Epithelial cell of esophagus (primary cell): ENCODE measurements around the gene GRIK3.

Experiments used
- DNase-seq: peaks from one replicate; pipeline ENCODE4 v3.0.0; 2010; ENCODE audit warnings: low read depth
- H3K4me3 ChIP-seq: 2 replicates; pipeline ENCODE4 v1.5.1; 2011; ENCODE audit warnings: mild to moderate bottlenecking, low read length, control low read depth
- TF ChIP-seq, protein P1 (sequence below): IDR thresholded peaks from 2 replicates; pipeline ENCODE4 v1.5.1; 2011; ENCODE audit warnings: low read depth, mild to moderate bottlenecking, low read length, control low read depth, inconsistent platforms; ENCODE audit not compliant: insufficient read depth; ENCODE audit errors: missing control alignments

The GRIK3 gene

DNA sequence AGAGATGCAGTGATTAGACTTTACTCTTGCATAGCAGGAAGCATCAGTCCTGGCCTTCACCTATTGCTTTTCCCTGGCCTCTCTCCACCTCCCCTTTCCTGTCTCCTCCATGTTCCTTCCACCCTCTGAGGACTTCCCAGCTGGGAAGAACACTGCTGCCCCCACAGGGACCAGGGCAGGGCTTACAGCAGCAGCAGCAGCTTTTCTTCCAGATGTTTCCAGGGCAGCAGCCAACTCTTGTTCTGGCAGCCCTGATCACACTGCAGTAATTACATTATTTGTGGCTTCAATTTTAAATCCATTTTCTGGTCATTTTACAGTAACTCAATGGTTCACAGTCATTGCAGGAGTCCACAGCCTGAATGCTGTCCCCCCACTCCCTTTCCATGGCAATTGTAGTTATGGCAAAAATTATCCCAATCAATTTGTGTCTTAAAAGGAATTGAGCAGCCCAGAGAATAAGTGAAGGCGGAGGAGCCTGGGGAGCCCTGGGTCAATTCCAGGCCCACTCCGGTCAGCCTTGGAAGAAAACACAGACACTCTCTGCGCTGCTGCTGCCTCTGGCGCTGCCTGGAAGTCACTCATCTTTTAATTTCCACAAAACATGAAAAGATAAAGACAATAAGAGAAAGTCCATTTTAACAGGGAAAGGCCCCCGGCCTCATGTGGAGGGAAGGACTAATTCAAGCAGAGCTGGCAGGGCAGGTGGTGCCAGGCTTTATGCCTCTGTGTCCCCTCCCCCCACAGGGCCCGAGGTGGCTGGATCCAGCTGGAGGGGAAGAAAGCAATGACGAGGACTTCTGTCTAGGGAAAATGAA is 148.6 kb downstream of the GRIK3 start:
- DNase-seq = no peak
- no peak overlapping the region for H3K4me3 ChIP-seq
- TF ChIP-seq, protein P1, sequence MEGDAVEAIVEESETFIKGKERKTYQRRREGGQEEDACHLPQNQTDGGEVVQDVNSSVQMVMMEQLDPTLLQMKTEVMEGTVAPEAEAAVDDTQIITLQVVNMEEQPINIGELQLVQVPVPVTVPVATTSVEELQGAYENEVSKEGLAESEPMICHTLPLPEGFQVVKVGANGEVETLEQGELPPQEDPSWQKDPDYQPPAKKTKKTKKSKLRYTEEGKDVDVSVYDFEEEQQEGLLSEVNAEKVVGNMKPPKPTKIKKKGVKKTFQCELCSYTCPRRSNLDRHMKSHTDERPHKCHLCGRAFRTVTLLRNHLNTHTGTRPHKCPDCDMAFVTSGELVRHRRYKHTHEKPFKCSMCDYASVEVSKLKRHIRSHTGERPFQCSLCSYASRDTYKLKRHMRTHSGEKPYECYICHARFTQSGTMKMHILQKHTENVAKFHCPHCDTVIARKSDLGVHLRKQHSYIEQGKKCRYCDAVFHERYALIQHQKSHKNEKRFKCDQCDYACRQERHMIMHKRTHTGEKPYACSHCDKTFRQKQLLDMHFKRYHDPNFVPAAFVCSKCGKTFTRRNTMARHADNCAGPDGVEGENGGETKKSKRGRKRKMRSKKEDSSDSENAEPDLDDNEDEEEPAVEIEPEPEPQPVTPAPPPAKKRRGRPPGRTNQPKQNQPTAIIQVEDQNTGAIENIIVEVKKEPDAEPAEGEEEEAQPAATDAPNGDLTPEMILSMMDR = no peak

DNA sequence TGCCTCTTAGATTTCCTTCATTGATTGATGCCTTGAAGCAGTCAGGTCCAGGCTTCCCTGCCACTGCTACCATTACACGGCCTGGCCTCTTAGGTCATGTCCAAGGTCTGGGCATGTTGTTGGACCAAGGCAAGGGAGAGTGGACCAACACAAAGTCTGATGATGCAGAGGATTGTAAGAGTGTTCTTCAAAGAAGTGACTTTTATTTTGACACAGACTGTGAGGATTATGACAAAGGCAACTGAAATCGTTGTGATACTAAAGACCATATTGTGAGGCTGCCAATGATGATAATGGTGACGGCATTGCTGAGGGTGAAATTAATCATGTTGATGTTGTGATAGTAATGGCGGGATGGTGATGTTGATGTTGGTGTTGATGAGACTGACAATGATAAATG is 149.5 kb downstream of the GRIK3 start:
- no peak for DNase-seq
- no peak overlapping the region for H3K4me3 ChIP-seq
- TF ChIP-seq, protein P1 = no peak

DNA sequence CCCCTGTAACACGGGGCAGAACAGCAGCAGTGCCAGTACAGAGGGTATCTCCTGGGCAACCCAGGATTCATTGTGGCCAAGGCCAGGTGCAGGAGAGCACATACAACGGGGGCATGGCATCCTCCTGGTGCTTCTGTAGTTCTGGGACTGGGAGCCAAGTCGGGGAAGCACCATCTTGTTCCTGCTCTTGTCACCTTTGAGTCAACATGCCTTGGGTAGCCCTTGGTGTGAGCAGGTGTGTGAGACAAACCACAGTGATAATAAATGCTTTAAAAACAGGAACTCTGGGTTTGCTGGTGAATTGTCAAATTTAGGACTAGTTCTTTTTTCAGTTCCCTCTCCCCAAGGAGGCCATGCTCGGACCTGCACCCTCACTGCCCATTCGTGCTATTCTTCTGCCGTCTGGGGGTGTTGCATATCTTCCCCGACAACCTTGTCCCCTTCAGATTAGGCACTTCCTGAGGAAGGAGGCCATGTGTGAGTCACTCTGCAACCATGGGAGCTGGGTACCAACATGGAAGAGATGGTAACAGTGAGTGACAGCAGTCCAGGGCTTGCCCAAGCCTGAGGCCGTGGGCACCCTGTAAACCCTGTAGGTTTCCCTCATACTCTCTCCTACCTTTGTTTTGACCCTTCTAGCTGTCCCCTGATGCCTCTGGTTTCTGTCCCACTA is 150.2 kb downstream of the GRIK3 start:
- TF ChIP-seq, protein P1 = no peak
- no peak for DNase-seq
- H3K4me3 ChIP-seq = no peak overlapping the region

DNA sequence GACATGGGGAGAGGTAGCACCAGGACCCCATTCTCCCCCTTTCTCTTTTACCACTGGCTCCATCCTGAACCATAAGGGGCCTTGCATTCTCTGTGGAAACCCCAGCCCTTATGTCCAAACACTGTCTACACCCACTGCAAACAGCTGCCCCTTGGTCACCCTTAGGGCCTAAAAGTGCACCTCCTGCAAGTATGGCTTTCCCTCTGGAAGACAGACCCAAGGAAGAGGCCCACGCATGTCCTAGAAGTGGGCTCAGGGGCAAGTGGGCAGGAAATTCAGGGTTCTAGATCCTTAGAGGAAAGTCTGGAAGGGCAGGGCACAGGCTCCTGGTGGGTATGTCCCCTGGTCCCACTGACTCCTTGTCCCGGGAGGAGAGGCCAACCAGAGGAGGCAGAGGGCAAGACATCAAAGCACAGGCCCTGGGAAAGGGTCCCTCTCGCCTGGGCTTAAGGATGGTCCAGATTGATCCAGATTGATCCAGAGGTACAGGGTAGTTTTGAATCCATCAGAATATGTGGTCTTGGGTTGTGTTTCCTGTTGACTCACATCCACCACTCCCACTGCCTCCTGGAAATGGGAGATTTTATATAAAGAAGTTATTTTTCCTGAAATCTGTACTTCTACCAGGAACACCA is 150.9 kb downstream of the GRIK3 start:
- DNase-seq = no peak
- no peak overlapping the region for H3K4me3 ChIP-seq
- TF ChIP-seq, protein P1 = no peak

DNA sequence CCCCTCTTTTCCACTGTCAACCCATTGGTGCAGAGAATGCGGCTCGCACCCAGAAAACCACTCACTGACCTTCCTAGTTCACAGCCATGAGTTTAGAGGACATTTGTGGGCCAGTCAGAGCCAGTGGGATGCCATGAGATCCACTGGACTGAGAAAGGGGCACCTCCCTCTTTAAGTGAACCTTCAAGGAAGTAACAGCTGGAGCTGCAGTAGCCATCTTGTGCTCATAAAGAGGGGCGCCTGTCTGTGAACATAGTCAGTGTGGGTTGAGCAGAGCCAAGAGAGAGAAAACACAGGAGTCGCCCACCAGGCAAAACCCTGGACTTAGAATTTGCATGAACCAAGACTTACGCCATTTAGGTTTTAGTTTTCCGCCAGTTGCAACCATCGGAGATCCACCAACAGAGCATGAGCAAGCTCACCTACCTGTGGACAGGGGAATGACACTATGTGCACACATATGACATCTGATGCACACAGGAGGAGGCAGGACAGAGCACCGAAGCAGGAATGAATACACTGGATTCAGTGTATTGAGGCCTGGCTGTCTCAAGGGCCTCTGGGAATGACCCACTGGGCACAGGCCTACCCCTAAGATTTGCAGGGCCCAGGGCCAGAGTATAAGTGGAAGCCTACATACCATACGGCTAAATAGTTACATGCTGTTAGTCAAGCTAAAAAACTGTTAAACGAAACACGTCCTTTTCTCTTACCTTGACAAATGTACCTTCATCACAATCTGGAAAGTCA is 151.6 kb downstream of the GRIK3 start:
- no peak for DNase-seq
- H3K4me3 ChIP-seq = no peak overlapping the region
- TF ChIP-seq, protein P1 = no peak

DNA sequence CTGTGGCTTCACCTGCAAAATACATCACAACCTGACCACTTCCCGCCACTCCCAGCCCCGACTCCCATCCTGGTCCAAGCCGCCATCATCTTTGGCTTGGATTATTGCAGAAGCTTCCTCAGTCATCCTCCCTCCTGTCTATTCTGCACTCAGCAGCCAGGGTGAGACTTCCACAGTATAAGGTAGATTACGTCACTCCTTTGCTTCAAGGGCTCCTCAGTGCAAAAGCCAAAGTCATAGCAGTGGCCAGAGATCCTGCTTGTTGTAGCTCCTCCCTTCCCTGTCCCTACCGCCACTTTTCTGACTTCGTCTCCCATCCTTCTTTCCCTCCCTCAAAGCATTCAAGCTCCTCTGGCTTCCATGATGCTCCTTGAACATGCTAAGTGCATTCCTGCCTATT is 152.8 kb downstream of the GRIK3 start:
- DNase-seq = no peak
- H3K4me3 ChIP-seq = no peak overlapping the region
- TF ChIP-seq, protein P1 = no peak
